Measurements from ENCODE around the gene PIK3AP1.

GRCh38 chr10:96591946-96592345 lies 128.4 kb downstream of the PIK3AP1 start:
- TF ChIP-seq POLR2A (IDR thresholded peaks at IDR 0.05), result no peak
- no peak for TF ChIP-seq CTCF (IDR thresholded peaks at IDR 0.05)
